ENCODE data around the gene CFAP107.

The CFAP107 gene

GRCh38 chr1:12756273-12756672, 10.3 kb downstream of the CFAP107 start:
- no peak for TF ChIP-seq CTCF (IDR thresholded peaks at IDR 0.05; ENCODE audit: low read depth, low read length)
- H3K4me3 ChIP-seq (replicated peaks in 1 of 2; ENCODE audit: low read depth in 2 of 2, low read length in 2 of 2), result no peak overlapping the region
- no peak for DNase-seq (ENCODE audit: low read depth in 2 of 2)

GRCh38 chr1:12756768-12757413, 10.9 kb downstream of the CFAP107 start:
- no peak for DNase-seq (ENCODE audit: low read depth in 2 of 2)
- TF ChIP-seq CTCF (IDR thresholded peaks at IDR 0.05; ENCODE audit: low read depth, low read length), result no peak
- H3K4me3 ChIP-seq (replicated peaks in 1 of 2; ENCODE audit: low read depth in 2 of 2, low read length in 2 of 2), result no peak overlapping the region

- no peak for TF ChIP-seq CTCF (IDR thresholded peaks at IDR 0.05; ENCODE audit: low read depth, low read length)
- no peak overlapping the region for H3K4me3 ChIP-seq (replicated peaks in 1 of 2; ENCODE audit: low read depth in 2 of 2, low read length in 2 of 2)
- no peak for DNase-seq (ENCODE audit: low read depth in 2 of 2)
Measured at GRCh38 chr1:12757836-12758235, 11.8 kb downstream of the CFAP107 start.

GRCh38 chr1:12760256-12760795, 14.3 kb downstream of the CFAP107 start:
- H3K4me3 ChIP-seq (replicated peaks in 1 of 2; ENCODE audit: low read depth in 2 of 2, low read length in 2 of 2), result no peak overlapping the region
- no peak for TF ChIP-seq CTCF (IDR thresholded peaks at IDR 0.05; ENCODE audit: low read depth, low read length)
- no peak for DNase-seq (ENCODE audit: low read depth in 2 of 2)

- DNase-seq (ENCODE audit: low read depth in 2 of 2), result no peak
- H3K4me3 ChIP-seq (replicated peaks in 1 of 2; ENCODE audit: low read depth in 2 of 2, low read length in 2 of 2), result no peak overlapping the region
- TF ChIP-seq CTCF (IDR thresholded peaks at IDR 0.05; ENCODE audit: low read depth, low read length), result no peak
Measured at GRCh38 chr1:12761781-12762180, 15.8 kb downstream of the CFAP107 start.

- H3K4me3 ChIP-seq (replicated peaks in 1 of 2; ENCODE audit: low read depth in 2 of 2, low read length in 2 of 2), result no peak overlapping the region
- no peak for DNase-seq (ENCODE audit: low read depth in 2 of 2)
- no peak for TF ChIP-seq CTCF (IDR thresholded peaks at IDR 0.05; ENCODE audit: low read depth, low read length)
Measured at GRCh38 chr1:12762766-12763165, 16.8 kb downstream of the CFAP107 start.

GRCh38 chr1:12763479-12763878, 17.5 kb downstream of the CFAP107 start:
- DNase-seq (ENCODE audit: low read depth in 2 of 2), result no peak
- no peak overlapping the region for H3K4me3 ChIP-seq (replicated peaks in 1 of 2; ENCODE audit: low read depth in 2 of 2, low read length in 2 of 2)

More at GRCh38 chr1:12763479-12763878, 17.5 kb downstream of the CFAP107 start:
- TF ChIP-seq CTCF (IDR thresholded peaks at IDR 0.05; ENCODE audit: low read depth, low read length), result no peak

Measured in cardiac fibroblast (primary cell).